Kidney (tissue), 14 donors: ENCODE data around the gene GULP1. TPM values are rescaled to one million over a fixed set of nuclear protein-coding genes. Genes with fewer than 3 reads are reported as not detected.

ENCODE experiments used
- DNase-seq, 5 donors: peaks; one replicate each; pipeline ENCODE4 v3.0.0-alpha.2; 2013 to 2020
- FAIRE-seq: peaks from 2 replicates; lab custom pipeline; 2012; peaks lifted over from hg19 to GRCh38; lab: Jason Lieb, UNC
- H3K27ac ChIP-seq, 2 donors: one replicate each; pipeline ENCODE4 v1.7.0; 2013; ENCODE audit warnings: low read depth in 2 of 2, low read length in 2 of 2, inconsistent platforms in 1 of 2
- H3K27me3 ChIP-seq: one replicate; pipeline ENCODE4 v1.7.1; 2013; ENCODE audit warnings: low read length, inconsistent platforms; ENCODE audit not compliant: control insufficient read depth, insufficient read depth
- H3K36me3 ChIP-seq, 3 donors: one replicate each; pipeline versions ENCODE4 v1.7.0 to v1.7.1; 2013; ENCODE audit warnings: low read length in 3 of 3, control low read depth in 1 of 3, inconsistent platforms in 1 of 3; ENCODE audit not compliant: insufficient read depth in 3 of 3, control insufficient read depth in 2 of 3
- H3K4me1 ChIP-seq, 3 donors: one replicate each; pipeline versions ENCODE4 v1.7.0 to v1.7.1; 2013; ENCODE audit warnings: low read length in 3 of 3, inconsistent platforms in 1 of 3, low read depth in 1 of 3; ENCODE audit not compliant: control insufficient read depth in 2 of 3, insufficient read depth in 2 of 3
- H3K4me3 ChIP-seq, 3 donors: one replicate each; pipeline versions ENCODE4 v1.7.0 to v1.8.1; 2013; ENCODE audit warnings: low read length in 3 of 3, control low read depth in 1 of 3, inconsistent platforms in 1 of 3
- H3K9ac ChIP-seq, 3 donors: one replicate each; pipeline versions ENCODE4 v1.7.0 to v1.7.1; 2013; ENCODE audit warnings: low read length in 3 of 3, control low read depth in 1 of 3, inconsistent platforms in 1 of 3
- H3K9me3 ChIP-seq, 3 donors: one replicate each; pipeline versions ENCODE4 v1.7.0 to v1.7.1; 2013; ENCODE audit warnings: low read length in 3 of 3, control low read depth in 1 of 3, inconsistent platforms in 1 of 3; ENCODE audit not compliant: control insufficient read depth in 2 of 3, insufficient read depth in 1 of 3
- CTCF ChIP-seq: IDR thresholded peaks from 3 replicates; pipeline ENCODE4 v1.5.1; 2012; ENCODE audit warnings: mild to moderate bottlenecking, moderate library complexity, borderline replicate concordance; ENCODE audit not compliant: insufficient read depth; ENCODE audit errors: extremely low read depth
- intact Hi-C: fragments of 100-400 bp; cut with DNase I; formaldehyde crosslinking; loops from one replicate; pipeline ENCODE4 v1.11.1; 2022
- polyA plus RNA-seq: library from polyadenylated mRNA; stranded (reverse); fragments of 350-450 nt; fragmentation: Illumina TruSeq; extraction: RNeasy Lipid Tissue Mini Kit (QIAGEN cat#74804); gene quantifications from one replicate; pipeline ENCODE4 v1.2.3, GENCODE V29; 2014; ENCODE audit warnings: low read depth, low replicate concordance; ENCODE audit not compliant: insufficient read depth
- total RNA-seq: library from RNA; stranded (reverse); fragmentation: NEBNext Ultra II Directional; extraction: Animal tissue kit (Norgen Biotek cat#: 25700); gene quantifications from one replicate; pipeline ENCODE4 v1.2.1, GENCODE V29; 2021
- donor health status: control.
- donor health status: control.
- donor health status: control.
- donor health status: control.
- donor health status: control.
- donor health status: DM: yes; HTN: yes; CAD: no.
- donor health status: Normal renal cell carcinoma (clear cell type).

GULP1 gene
- total and polyA plus RNA-seq, 2 donors from 2014 or later: 12.2 to 34.4 TPM

- FAIRE-seq: no peak
- intact Hi-C loops: no loop called here
Observed at GRCh38 chr2:188308483-188308882, 16.8 kb downstream of the GULP1 start.

GRCh38 chr2:188309364-188309763 is 17.7 kb downstream of the GULP1 start:
- intact Hi-C loops: no loop called here
- no peaks in the 10 kb centered on the region for H3K4me1 ChIP-seq
- FAIRE-seq: no peak

More at GRCh38 chr2:188308483-188308882, 16.8 kb downstream of the GULP1 start:
- H3K9me3 ChIP-seq: peaks cover 0 to 3% (median 0%) of the 10 kb centered on the region in 3 donors
- peaks cover 0 to under 1% (median under 1%) of the 10 kb centered on the region in 3 donors for H3K4me1 ChIP-seq
- H3K27ac ChIP-seq: no peak overlapping the region
- no peak overlapping the region for H3K4me3 ChIP-seq
- no peak for TF ChIP-seq CTCF
- no peaks in the 10 kb centered on the region for H3K27me3 ChIP-seq
- no peak for DNase-seq
- H3K36me3 ChIP-seq: no peaks in the 10 kb centered on the region
- H3K9ac ChIP-seq: no peak overlapping the region

GRCh38 chr2:188314314-188315054 is 22.8 kb downstream of the GULP1 start:
- no peak for FAIRE-seq
- no peak for TF ChIP-seq CTCF
- H3K27me3 ChIP-seq: no peaks in the 10 kb centered on the region
- no peak overlapping the region for H3K4me3 ChIP-seq
- DNase-seq: no peak
- no peaks in the 10 kb centered on the region for H3K36me3 ChIP-seq
- H3K9ac ChIP-seq: no peak overlapping the region
- H3K9me3 ChIP-seq: peaks cover 0 to 7% (median 0%) of the 10 kb centered on the region in 3 donors
- intact Hi-C loops: no loop called here
- no peaks in the 10 kb centered on the region for H3K4me1 ChIP-seq
- H3K27ac ChIP-seq: no peak overlapping the region

More at GRCh38 chr2:188309364-188309763, 17.7 kb downstream of the GULP1 start:
- Histone ChIP-seq H3K9ac (no peak overlapping the region), H3K4me3 (no peak overlapping the region), H3K36me3 (no peaks in the 10 kb centered on the region), H3K27me3 (no peaks in the 10 kb centered on the region), H3K27ac (no peak overlapping the region), H3K9me3 (peaks cover 0 to 3% (median 0%) of the 10 kb centered on the region in 3 donors)
- TF ChIP-seq CTCF: no peak
- no peak for DNase-seq
